HT-29 (cell line): Measurements from ENCODE around the gene CLPSL1. TPM values are rescaled to one million over a fixed set of nuclear protein-coding genes. Genes with fewer than 3 reads are reported as not detected.
"Not testable (repeated sequence)": the region's sequence is repeated elsewhere in the genome, so short reads cannot be mapped to it uniquely, and the experiment has no call there.

Experiments
- DNase-seq: peaks from one replicate; pipeline ENCODE4 v3.0.0-alpha.2; 2015; ENCODE audit warnings: low spot score
- total RNA-seq: library from RNA; depleted of rRNA; stranded (reverse); fragments of >200 nt; shearing (Covaris generic); gene quantifications from 2 replicates; pipeline ENCODE4 v1.2.3, GENCODE V29; 2014; rRNA removed

CLPSL1 gene, protein sequence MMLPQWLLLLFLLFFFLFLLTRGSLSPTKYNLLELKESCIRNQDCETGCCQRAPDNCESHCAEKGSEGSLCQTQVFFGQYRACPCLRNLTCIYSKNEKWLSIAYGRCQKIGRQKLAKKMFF
- total RNA-seq, result not detected in 2 replicates

DNA sequence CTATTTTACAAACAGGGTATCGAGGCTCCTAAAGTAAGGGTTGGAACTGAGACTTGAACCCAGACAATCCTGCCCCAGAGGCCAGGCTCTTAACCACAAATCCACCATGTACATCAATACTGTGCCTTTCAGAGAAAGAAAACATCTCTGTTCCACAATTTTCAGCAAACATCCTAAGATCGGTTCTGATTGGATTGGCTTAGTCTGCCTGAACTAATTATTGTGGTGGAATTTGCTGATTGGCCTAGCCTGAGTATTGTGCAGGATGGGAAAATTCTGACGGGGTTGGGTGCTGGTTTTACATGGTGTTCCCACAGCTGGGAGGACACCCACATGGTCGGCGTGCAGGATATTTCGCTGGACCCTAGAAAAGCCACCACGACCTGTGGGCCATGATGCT, at the start of gene CLPSL1:
Gene CLPSL1 (plus strand): TSS at position 301 of the 400 bp plus-strand sequence. CDS start 92 bp downstream, at position 393.
- no peak for DNase-seq

DNA sequence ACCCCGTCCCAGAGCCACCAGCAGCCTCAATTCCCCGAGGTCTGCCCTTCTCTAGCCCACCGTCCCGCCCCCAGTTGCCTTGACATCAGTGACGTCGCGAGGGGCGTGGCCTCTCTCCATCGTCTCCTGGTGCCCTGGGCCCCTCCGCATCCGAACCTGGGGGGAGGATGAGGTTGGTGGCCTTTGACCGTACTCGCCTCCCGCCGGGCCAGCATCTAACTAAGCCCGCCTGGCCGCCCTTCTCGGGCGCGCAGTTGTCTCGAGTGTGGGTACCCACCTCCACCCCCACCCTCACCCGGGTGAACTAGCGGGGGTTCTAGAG, 49.4 kb upstream of the CLPSL1 start:
- DNase-seq, result peak; percentile 49

DNA sequence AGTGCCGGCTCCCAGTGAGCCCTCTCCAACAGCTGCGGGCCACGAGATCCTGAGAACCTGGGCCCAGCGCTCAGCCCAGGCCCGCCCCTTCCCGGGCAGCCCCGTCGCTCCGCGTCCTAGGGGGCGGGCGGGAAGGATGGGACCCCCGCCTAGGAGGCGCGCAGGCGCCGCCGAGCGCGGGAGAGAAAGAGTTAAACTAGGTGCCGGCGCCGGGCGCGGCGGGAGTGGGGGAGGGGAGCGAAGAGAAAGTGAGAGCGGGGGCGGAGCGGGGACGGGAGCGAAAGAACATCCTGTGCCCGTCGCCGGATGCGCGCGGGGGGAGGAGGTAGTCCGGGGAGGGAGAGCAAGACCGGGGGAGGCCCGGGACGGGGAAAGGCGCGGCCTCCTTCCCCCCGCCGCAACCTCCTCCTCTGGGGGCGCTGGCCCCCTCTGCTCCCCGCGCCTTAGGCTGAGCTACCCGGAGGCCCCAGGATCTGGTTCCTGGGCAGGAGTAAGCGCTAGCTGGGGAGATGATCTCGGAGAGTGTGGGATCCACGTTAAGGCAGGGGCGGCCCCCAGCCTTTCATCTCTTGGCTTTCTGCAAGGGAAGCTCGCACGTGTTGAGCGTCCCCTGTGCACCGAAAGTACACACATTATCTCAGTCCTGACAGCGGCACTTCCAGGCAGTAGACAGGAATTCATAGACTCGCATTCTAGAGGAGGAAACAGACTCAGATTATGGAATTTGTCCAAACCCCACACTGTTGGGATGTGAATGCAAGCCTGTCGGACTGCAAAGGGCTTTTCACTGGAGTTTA, 48.9 kb upstream of the CLPSL1 start:
- peak; percentile 73 for DNase-seq

DNA sequence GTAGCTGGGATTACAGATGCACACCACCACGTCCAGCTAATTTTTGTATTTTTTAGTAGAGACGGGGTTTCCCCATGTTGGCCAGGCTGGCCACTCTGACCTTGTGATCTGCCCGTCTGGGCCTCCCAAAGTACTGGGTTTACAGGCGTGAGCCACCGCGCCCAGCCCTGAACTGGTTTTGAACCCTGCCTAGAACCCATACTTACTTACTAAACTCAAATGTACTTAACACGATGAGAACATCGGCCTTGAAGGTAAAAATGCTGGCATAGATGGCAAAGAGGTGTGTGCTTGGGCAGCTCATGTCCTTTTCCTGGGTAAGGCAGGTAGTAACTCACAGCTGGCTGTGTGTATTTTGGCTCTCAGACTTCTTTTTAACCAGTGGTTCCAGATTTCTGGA, 47.2 kb upstream of the CLPSL1 start:
- no peak for DNase-seq

DNA sequence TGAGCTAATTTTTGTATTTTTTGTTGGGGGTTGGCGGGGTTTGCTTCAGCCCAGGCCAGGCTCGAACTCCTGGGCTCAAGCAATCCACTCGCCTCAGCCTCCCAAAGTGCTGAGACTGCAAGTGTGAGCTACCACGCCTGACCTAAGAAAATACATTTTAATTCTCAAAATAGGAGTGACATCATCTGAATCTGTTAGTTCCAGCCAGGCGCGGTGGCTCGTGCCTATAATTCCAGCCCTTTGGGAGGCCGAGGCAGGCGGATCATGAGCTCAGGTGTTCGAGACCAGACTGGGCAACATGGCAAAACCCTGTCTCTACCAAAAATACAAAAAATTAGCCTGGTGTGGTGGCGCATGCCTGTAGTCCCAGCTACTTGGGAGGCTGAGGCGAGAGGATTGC, 46.5 kb upstream of the CLPSL1 start:
- not testable (repeated sequence) for DNase-seq

DNA sequence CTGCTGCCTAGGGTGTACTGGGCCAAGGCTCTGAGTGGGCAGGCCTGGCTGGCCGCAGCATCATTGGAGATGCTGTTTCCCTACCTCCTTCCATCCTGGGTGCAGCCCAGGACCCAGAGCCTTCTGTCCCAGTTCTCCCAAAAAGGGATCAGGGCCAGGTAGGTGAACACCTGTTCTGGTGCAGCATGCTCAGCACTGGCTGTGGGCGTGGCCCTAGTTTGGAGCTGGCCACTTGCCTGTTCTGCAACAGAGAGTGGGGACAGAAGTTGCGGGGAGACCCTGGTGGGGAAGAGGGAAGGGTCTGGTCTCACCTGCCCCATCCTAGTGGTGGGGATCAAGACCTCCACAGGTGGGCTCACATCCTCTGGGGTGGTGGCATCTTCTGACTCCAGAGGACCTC, 45.4 kb upstream of the CLPSL1 start:
- no peak for DNase-seq

DNA sequence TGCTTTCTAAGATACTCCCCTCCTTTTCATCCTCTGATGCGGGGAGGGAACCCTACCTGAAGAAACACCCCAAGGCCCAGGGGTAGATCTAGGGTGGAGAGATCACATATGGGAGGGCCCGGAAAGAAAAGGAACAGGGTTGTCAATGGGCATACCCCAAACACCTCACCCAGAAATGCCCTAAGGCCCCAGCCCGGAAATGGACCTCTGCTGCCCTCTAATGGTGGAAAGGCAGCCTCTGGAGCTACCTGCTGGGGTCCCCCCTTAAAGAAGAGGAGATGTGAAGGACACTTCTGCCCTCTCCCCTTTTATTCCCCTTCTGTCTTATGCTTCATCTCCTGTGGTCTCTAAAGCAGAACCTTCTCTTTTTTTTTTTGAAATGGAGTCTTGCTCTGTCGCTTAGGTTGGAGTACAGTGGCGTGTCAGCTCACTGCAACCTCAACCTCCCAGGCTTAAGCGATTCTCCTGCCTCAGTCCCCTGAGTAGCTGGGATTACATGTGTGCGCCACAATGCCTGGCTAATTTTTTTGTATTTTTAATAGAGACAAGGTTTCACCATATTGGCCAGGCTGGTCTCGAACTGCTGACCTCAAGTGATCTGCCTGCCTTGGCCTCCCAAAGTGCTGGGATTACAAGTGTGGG, 44.4 kb upstream of the CLPSL1 start:
- peak; percentile 85 for DNase-seq

DNA sequence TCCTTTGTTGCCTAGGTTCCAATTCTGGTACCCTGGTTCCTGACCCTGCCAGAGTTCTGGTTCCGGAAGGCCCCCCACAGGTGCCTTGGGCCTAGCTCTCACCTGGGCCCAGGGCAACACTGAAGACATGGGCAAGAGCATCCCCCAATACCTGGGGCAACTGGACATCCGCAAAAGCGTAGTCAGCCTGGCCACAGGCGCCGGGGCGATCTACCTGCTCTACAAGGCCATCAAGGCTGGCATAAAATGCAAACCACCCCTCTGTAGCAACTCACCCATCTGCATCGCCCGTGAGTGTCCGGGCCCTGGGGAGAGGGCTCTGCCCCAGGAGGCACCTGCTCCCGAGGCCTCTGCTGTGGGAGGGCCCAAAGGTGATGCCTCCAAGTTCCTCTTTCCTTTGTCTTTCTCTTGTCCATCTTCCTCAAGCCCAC, 43.8 kb upstream of the CLPSL1 start, which contains the start of gene ARMC12:
Gene ARMC12 (plus strand): TSS at position 51 of the 431 bp plus-strand sequence. CDS start 77 bp downstream, at position 128.
- no peak for DNase-seq

DNA sequence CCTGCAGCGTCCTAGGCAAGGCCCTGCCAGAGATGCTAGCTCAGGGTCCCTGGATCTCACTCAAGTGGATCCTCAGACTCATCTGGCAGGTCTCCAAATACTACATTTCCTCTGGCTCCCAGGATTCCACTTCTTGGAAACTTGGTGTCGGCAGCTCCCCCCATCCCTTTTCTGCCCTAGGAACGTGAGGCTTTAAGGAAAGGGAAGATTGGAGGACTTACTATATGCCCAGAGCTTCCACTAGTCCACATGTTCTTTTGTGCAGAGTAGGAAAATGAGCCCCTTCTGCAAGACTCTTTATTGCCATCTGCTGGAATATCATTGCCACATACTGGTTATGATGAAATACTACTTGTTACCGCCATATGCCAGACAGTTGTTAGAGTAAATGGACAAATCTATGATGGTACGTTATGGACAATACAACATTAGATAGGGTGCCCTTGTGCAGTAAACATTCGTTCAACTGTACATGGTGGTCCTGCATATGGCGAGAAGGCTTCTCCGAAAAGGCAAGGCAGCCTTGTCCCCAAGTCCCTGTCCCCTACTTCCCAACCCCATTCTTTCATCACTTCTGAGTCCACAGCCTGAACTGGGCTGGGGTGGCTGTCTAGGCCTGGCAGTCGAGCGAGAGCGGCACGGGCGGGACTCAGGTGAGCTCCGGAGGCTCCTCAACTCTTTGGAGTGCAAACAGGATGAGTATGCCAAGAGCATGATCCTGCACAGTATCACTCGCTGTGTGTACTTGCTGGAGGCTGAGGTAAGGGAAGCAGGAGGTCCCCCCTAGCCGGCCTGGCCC, 43.2 kb upstream of the CLPSL1 start:
- peak; percentile 78 for DNase-seq

DNA sequence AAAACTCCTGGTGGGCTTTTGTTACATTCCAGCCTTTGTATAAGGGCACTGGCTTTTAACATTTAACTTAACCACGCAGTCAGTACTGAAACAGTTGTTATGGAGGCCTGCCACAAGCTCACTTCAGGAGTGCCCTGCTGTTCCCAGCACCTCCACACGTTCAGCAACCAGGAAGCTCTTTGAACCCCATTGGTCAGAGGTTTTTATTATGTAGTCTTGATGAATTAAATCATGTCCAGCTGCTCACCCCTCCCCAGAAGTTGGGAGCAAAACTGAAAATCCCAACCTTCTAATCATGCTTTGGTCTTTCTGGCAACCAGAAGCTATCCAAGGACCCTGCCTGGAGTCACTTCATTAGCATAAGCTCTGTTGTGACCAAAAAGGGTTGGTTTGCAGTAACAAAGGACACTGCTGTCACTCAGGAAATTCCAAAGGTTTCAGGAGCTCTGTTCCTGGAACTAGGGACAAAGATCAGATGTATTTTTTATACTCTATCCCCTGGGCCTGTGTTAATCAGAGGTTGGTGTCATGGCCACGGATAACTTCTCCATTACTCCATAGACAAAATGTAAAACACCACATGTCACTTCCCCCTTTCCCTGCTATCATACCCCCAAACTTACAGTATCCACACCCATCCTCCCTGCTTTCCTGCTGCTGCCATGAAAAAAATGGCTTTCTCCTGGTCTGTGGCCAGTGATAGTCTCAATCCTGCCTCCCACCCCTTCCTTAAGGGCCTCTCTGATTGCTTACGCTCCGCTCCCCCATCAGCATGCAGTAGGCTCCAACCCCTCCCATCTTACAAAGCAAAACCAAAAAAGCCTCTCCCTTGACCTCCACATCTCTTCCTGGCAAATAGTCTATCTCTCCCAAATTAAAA, 40.9 kb upstream of the CLPSL1 start:
- DNase-seq, result no peak

DNA sequence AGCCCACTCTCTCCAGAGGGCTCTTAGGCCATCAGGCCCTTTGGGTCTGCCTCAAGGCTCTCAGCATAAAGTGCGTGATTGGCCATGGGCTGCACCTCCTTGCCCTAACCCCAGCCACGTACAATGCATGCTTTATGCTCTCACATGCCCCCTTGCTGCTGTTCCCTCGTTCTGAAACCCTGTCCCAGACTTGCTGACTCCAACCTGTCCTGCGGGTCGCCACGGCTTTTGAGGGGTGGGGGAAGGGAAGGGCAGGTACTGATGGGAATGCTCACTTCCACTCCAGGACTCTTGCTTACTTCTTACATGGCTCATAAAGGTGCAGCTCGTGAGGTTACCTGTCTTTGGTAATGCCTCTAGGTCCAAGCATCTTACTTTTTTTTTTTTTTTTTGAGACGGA, 38.0 kb upstream of the CLPSL1 start:
- no peak for DNase-seq

DNA sequence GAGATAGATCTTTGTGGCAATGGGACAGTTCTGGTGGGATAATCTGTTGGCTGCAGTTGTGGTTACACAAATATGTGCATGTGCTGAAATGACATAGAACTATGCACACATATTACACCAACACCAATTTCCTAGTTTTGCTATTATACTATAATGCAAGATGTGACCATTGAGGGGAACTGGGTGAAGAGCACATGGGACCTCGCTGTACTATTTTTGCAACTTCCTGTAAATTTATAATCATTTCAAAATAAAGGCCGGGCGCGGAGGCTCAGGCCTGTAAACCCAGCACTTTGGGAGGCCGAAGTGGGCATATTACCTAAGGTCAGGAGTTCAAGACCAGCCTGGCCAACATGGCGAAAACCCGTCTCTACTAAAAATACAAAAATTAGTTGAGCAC, 35.3 kb upstream of the CLPSL1 start:
- no peak for DNase-seq

DNA sequence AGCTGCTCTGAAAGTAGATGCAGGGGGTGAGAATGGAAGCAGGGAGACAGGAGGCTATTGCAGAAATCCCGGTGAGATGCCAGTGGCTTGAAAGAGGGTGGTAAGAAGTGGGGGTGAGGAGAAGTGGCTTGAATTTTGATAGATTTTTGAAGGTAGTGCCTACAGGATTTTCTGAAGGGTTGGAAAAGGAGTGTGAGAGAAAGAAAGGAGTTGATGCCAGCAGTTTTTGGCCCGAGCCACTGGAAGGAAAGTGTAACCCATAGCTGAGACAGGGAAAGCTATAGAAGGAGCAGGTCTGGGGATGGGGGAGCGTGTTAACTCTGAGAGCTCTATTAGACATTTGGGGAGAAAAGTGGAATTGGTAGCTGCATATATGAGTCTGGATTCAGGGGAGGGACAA, 34.3 kb upstream of the CLPSL1 start:
- no peak for DNase-seq

DNA sequence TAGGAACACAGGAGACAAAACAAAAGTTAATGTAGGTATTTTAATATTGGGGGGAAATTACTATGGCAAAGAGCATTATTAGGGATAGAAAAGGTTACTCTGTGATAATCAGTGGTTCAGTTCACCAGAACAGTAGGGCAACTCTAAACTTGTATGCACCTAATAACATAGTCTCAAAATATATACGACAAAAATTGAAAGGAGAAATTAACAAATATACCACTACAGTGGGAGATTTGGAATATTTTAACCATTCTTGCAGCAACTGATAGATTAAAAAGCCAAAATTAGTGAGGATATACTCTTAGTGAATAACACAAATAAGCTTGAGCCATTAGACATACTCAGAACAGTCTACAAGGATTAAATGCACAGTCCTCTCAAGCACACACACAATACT, 32.9 kb upstream of the CLPSL1 start:
- DNase-seq, result no peak

DNA sequence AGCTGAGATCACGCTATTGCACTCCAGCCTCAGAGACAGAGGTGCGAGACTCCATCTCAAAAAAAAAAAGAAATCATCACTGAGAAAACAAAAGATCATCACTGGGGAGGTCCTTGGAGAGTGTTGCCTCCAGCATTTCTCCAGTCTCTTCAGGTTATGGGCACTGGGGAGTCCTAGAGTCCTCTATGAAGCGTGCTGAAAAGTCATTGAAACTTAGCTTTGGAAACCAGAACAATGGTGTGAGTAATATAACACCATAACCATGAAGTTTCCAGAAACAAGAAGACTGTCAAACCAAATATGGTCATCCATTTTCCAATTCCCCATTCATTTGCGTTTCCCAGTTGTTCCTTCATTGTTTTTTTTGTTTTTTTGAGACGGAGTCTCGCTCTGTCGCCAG, 30.3 kb upstream of the CLPSL1 start:
- DNase-seq, result no peak

DNA sequence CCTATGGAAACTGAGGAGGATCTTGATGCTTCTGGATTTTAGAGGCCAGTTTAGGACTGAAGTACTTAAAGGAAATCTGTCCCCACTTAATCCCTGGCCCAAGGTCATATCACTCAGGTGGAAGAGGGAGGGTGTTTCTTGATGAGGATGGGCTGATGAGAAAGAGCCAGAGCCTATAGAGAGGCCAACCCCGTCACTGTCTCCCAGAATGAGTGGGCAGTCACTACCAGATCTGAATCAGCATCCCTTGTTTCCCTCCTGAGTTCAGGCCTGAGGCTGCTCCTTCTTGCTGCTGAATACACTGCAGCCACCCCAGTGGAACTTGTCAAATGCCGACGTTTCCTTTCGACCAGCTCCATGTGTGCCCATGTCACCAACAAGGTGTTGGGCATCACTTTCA, 29.2 kb upstream of the CLPSL1 start:
- no peak for DNase-seq

DNA sequence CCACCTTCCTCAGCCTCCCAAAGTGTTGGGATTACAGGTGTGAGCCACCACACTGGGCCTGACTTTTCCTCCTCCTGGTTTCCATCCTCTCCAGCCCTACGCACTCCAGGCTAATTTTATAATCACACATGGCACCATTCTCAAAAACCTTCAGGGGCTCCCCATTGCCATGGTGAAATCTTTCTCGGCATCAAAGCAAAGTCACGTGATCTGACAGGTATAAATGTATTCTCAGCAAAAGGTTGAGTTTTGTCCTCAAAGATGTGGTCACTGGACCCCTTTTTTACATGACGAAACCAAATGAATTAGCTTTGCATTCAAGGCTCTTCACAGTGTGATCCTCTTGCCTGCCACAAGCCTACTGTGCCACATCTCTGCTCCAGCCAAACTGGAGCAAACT, 28.5 kb upstream of the CLPSL1 start:
- no peak for DNase-seq

DNA sequence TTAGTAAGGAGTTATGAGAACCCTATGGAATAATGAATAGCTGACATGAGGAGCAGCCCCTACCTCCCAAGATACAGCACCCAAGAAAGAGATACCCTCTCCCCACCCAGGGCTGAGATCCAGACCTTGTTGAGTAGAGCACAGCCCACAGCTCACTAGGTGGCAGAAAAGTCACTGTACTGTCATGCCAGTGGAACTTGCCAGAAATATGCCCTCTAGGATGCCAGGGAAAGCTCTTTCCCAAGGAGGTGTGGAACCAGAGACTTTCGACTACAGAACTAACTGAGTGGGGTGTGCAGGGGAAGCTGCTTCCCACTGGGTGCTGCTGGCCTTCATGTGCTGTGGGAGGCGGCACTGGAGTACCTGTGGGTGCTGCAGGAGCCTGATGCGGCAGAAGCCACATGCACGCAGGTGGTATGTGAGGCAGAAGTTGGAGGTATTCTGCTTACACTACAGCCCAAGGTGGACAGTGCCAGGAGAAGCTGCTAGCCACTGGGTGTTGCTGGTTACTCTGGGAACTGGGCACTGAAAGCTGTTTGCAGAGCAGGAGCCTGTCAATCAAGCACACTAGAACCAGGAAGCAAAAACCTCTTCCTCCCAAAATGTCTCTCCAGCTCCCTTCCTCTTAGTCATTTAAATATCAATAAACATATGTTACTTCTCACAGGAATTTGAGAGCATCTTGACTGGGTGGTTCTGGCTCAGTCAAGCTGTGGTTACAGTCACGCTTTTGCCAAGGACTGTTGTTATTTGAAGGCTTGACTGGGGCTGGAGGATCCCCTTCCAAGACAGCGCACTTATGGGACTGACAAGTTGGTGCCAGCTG, 26.2 kb upstream of the CLPSL1 start:
- no peak for DNase-seq

DNA sequence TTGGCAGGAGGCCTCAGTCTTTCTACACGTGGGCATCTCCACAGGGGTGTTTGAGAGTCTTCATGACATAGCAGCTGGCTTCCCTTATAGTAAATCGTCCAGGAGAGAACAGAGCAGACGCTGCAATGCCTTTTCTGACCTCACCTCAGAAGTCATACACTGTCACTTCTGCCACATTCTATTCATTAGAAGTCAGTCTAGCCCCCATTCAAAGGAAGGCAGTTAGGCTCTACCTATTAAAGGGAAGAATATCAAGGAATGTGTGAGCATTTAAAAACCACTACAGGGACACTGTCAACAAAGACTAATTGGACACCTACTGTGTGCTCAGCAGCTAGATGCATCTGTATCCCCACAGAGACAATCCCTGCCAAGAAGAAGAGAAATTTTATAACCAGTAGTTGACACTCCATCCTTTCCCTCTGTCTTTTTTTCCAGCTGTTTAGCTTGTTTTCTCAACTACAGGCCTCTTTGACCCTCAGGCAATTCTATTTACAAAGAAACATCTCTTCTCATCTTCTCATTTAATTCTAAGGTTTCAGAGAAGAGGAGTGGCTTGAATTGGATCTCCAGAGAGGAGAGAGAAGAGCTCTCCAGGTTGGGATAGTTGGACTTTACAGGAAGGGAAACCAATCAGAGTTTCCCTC, 25.4 kb upstream of the CLPSL1 start:
- DNase-seq, result no peak
